Measurements from ENCODE around the gene GOLGB1.

GOLGB1 gene

DNA sequence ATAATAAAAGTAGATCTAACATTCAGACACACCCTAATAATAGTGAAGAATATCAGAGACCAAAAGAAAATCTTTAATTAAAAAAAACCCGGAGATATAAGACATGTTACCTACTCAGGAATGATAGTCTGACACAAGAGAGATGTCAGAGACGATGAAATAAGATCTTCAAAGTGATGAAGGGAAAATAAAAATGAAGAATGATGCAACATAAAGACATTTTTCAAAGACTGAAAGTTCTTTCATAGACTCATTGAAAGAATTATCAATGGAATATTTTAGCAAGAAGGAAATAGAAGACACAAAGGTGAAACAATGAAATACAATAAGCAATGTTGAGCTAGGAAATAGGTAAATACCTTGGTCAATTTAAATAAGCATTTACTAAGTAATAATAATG, 108.4 kb downstream of the GOLGB1 start:
- DNase-seq = no peak
- no peak overlapping the region for H3K9ac ChIP-seq (ENCODE audit: low read length)
- no peaks in the 10 kb centered on the region for H3K4me1 ChIP-seq (ENCODE audit: control insufficient read depth, insufficient read depth, low read depth, low read length)

DNA sequence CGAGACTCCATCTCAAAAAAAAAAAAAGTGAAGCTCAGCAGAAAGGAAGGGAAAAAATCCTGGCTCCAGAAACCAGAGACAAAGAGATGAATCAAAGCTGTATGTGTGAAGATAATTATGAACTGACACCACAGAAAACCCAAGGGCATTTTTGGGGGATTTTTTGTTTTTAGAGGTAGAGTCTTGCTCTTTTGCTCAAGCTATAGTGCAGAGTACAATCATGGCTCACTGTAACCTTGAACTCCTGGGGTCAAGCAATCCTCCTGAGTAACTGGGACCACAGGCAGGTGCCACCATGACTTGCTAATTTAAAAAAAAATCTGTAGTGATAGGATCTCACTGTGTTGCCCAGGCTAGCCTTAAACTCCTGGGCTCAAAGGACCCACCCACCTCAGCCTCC, 111.6 kb downstream of the GOLGB1 start:
- Histone ChIP-seq H3K9me3 (ENCODE audit: control insufficient read depth, low read length) (no peaks in the 10 kb centered on the region), H3K36me3 (ENCODE audit: control insufficient read depth in 1 of 2, insufficient read depth in 2 of 2, low read depth in 1 of 2, low read length in 2 of 2) (no peaks in the 10 kb centered on the region), H3K4me3 (ENCODE audit: insufficient read depth in 1 of 2, low read depth in 1 of 2, low read length in 2 of 2) (no peak overlapping the region)

More for the DNA sequence above, 108.4 kb downstream of the GOLGB1 start:
- Histone ChIP-seq H2BK12ac (ENCODE audit: low read length in 2 of 2) (no peak overlapping the region), H2AK5ac (ENCODE audit: low read length, severe bottlenecking) (no peak overlapping the region), H3K4me3 (ENCODE audit: insufficient read depth in 1 of 2, low read depth in 1 of 2, low read length in 2 of 2) (no peak overlapping the region), H3K14ac (ENCODE audit: low read length in 2 of 2) (no peak overlapping the region), H3K4ac (ENCODE audit: low read depth in 1 of 2, low read length in 2 of 2) (no peak overlapping the region), H3K4me2 (ENCODE audit: low read length, poor library complexity, severe bottlenecking) (no peak overlapping the region), H3K27ac (ENCODE audit: low read length, poor library complexity, severe bottlenecking) (no peak overlapping the region), H2BK5ac (ENCODE audit: low read depth, low read length, poor library complexity, severe bottlenecking) (no peak overlapping the region), H2AFZ (ENCODE audit: low read depth, low read length) (no peak overlapping the region), H3K36me3 (ENCODE audit: control insufficient read depth in 1 of 2, insufficient read depth in 2 of 2, low read depth in 1 of 2, low read length in 2 of 2) (no peaks in the 10 kb centered on the region), H4K8ac (ENCODE audit: low read length) (no peak overlapping the region), H2BK120ac (ENCODE audit: low read depth, low read length) (no peak overlapping the region), H2BK15ac (ENCODE audit: low read depth, poor library complexity, severe bottlenecking) (no peak overlapping the region), H3K23ac (ENCODE audit: low read length in 2 of 2) (no peak overlapping the region), H3K18ac (ENCODE audit: low read depth in 1 of 2, low read length in 2 of 2) (no peak overlapping the region), H4K91ac (ENCODE audit: low read length) (no peak overlapping the region), H3K27me3 (ENCODE audit: control insufficient read depth in 1 of 2, insufficient read depth in 1 of 2, low read length in 2 of 2) (no peaks in the 10 kb centered on the region), H3K79me1 (replicated peaks; ENCODE audit: low read length, poor library complexity, severe bottlenecking) (no peaks in the 10 kb centered on the region), H3K9me3 (ENCODE audit: control insufficient read depth, low read length) (no peaks in the 10 kb centered on the region)
- 100% methylated on average over 2 of the region's 2 CpGs for WGBS

DNA sequence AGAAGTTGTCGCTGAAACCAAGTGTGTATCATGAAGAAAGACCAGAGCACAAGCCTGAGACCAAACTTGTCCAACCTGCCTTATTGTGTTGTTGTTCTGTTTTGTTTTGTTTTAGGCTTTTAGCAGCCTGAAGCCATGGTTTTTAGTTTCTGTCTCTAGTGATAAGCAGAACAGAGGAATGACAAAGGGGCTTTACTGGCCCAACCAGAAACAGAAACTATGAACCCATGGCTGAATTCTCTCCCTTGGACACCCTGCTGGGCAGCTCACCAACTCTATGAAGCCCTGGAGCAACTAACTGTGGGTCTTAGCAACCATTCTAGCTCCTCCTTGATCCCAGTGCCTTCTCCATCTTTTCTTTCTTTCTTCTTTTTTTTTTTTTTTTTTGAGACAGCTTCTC, 119.2 kb downstream of the GOLGB1 start:
- no peak overlapping the region for H2BK15ac ChIP-seq (ENCODE audit: low read depth, poor library complexity, severe bottlenecking)
- H4K8ac ChIP-seq (ENCODE audit: low read length) = no peak overlapping the region
- H2BK5ac ChIP-seq (ENCODE audit: low read depth, low read length, poor library complexity, severe bottlenecking) = no peak overlapping the region
- no peak overlapping the region for H3K4me3 ChIP-seq (ENCODE audit: insufficient read depth in 1 of 2, low read depth in 1 of 2, low read length in 2 of 2)
- H3K4ac ChIP-seq (ENCODE audit: low read depth in 1 of 2, low read length in 2 of 2) = no peak overlapping the region
- no peak overlapping the region for H2AFZ ChIP-seq (ENCODE audit: low read depth, low read length)
- H3K79me1 ChIP-seq (replicated peaks; ENCODE audit: low read length, poor library complexity, severe bottlenecking) = no peaks in the 10 kb centered on the region
- no peak overlapping the region for H4K91ac ChIP-seq (ENCODE audit: low read length)
- 100% methylated on average over 1 of the region's 1 CpG for whole genome bisulfite sequencing
- H3K18ac ChIP-seq (ENCODE audit: low read depth in 1 of 2, low read length in 2 of 2) = no peak overlapping the region
- H2AK5ac ChIP-seq (ENCODE audit: low read length, severe bottlenecking) = no peak overlapping the region
- H3K27ac ChIP-seq (ENCODE audit: low read length, poor library complexity, severe bottlenecking) = no peak overlapping the region
- H3K4me2 ChIP-seq (ENCODE audit: low read length, poor library complexity, severe bottlenecking) = no peak overlapping the region
- no peak for DNase-seq
- H2BK12ac ChIP-seq (ENCODE audit: low read length in 2 of 2) = no peak overlapping the region
- no peak overlapping the region for H2BK120ac ChIP-seq (ENCODE audit: low read depth, low read length)
- no peaks in the 10 kb centered on the region for H3K27me3 ChIP-seq (ENCODE audit: control insufficient read depth in 1 of 2, insufficient read depth in 1 of 2, low read length in 2 of 2)
- H3K4me1 ChIP-seq (ENCODE audit: control insufficient read depth, insufficient read depth, low read depth, low read length) = no peaks in the 10 kb centered on the region
- no peak overlapping the region for H3K14ac ChIP-seq (ENCODE audit: low read length in 2 of 2)
- H3K36me3 ChIP-seq (ENCODE audit: control insufficient read depth in 1 of 2, insufficient read depth in 2 of 2, low read depth in 1 of 2, low read length in 2 of 2) = no peaks in the 10 kb centered on the region
- H3K23ac ChIP-seq (ENCODE audit: low read length in 2 of 2) = no peak overlapping the region
- H3K9me3 ChIP-seq (ENCODE audit: control insufficient read depth, low read length) = no peaks in the 10 kb centered on the region
- no peak overlapping the region for H3K9ac ChIP-seq (ENCODE audit: low read length)

More for the DNA sequence above, 111.6 kb downstream of the GOLGB1 start:
- Histone ChIP-seq H2BK120ac (ENCODE audit: low read depth, low read length) (no peak overlapping the region), H3K4me1 (ENCODE audit: control insufficient read depth, insufficient read depth, low read depth, low read length) (no peaks in the 10 kb centered on the region), H4K8ac (ENCODE audit: low read length) (no peak overlapping the region), H2BK5ac (ENCODE audit: low read depth, low read length, poor library complexity, severe bottlenecking) (no peak overlapping the region), H2AK5ac (ENCODE audit: low read length, severe bottlenecking) (no peak overlapping the region), H4K91ac (ENCODE audit: low read length) (no peak overlapping the region), H2BK15ac (ENCODE audit: low read depth, poor library complexity, severe bottlenecking) (no peak overlapping the region), H3K4me2 (ENCODE audit: low read length, poor library complexity, severe bottlenecking) (no peak overlapping the region), H2AFZ (ENCODE audit: low read depth, low read length) (no peak overlapping the region), H3K27me3 (ENCODE audit: control insufficient read depth in 1 of 2, insufficient read depth in 1 of 2, low read length in 2 of 2) (no peaks in the 10 kb centered on the region), H2BK12ac (ENCODE audit: low read length in 2 of 2) (no peak overlapping the region), H3K23ac (ENCODE audit: low read length in 2 of 2) (no peak overlapping the region), H3K9ac (ENCODE audit: low read length) (no peak overlapping the region), H3K79me1 (replicated peaks; ENCODE audit: low read length, poor library complexity, severe bottlenecking) (no peaks in the 10 kb centered on the region), H3K14ac (ENCODE audit: low read length in 2 of 2) (no peak overlapping the region), H3K27ac (ENCODE audit: low read length, poor library complexity, severe bottlenecking) (no peak overlapping the region), H3K18ac (ENCODE audit: low read depth in 1 of 2, low read length in 2 of 2) (no peak overlapping the region), H3K4ac (ENCODE audit: low read depth in 1 of 2, low read length in 2 of 2) (no peak overlapping the region)
- WGBS = 80% methylated on average over 1 of the region's 1 CpG
- no peak for DNase-seq

DNA sequence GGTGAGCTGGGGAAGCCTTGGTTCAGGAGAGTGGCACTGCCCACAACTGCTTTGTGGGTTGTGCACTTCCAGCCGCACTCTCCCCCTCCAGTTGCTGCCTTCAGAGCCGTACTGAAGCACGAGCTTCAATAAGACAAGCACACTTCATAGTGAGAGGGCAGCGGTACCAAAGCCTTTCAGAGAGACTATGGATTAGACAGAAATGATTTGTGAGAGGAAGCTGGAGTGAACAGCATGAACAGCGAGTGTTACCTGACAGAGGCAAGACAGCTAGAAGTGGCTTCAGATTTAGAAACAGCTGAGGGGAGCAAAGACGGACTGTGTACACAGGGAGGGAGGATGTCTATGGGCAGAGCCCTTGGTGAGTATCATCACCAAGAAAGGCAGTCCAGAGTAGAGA, 119.9 kb downstream of the GOLGB1 start:
- H3K4me2 ChIP-seq (ENCODE audit: low read length, poor library complexity, severe bottlenecking) = no peak overlapping the region
- H3K27ac ChIP-seq (ENCODE audit: low read length, poor library complexity, severe bottlenecking) = no peak overlapping the region
- H2AK5ac ChIP-seq (ENCODE audit: low read length, severe bottlenecking) = no peak overlapping the region
- no peak overlapping the region for H4K91ac ChIP-seq (ENCODE audit: low read length)
- H3K4ac ChIP-seq (ENCODE audit: low read depth in 1 of 2, low read length in 2 of 2) = no peak overlapping the region
- 85% methylated on average over 6 of the region's 6 CpGs for WGBS
- no peak overlapping the region for H2BK12ac ChIP-seq (ENCODE audit: low read length in 2 of 2)
- H3K9me3 ChIP-seq (ENCODE audit: control insufficient read depth, low read length) = no peaks in the 10 kb centered on the region
- H3K27me3 ChIP-seq (ENCODE audit: control insufficient read depth in 1 of 2, insufficient read depth in 1 of 2, low read length in 2 of 2) = no peaks in the 10 kb centered on the region
- no peak overlapping the region for H2BK15ac ChIP-seq (ENCODE audit: low read depth, poor library complexity, severe bottlenecking)
- no peak overlapping the region for H2BK5ac ChIP-seq (ENCODE audit: low read depth, low read length, poor library complexity, severe bottlenecking)
- H3K14ac ChIP-seq (ENCODE audit: low read length in 2 of 2) = no peak overlapping the region
- H3K4me3 ChIP-seq (ENCODE audit: insufficient read depth in 1 of 2, low read depth in 1 of 2, low read length in 2 of 2) = no peak overlapping the region
- no peak for DNase-seq
- H4K8ac ChIP-seq (ENCODE audit: low read length) = no peak overlapping the region
- H3K23ac ChIP-seq (ENCODE audit: low read length in 2 of 2) = no peak overlapping the region
- no peaks in the 10 kb centered on the region for H3K36me3 ChIP-seq (ENCODE audit: control insufficient read depth in 1 of 2, insufficient read depth in 2 of 2, low read depth in 1 of 2, low read length in 2 of 2)
- no peak overlapping the region for H2AFZ ChIP-seq (ENCODE audit: low read depth, low read length)
- H2BK120ac ChIP-seq (ENCODE audit: low read depth, low read length) = no peak overlapping the region
- H3K9ac ChIP-seq (ENCODE audit: low read length) = no peak overlapping the region
- no peak overlapping the region for H3K18ac ChIP-seq (ENCODE audit: low read depth in 1 of 2, low read length in 2 of 2)
- H3K4me1 ChIP-seq (ENCODE audit: control insufficient read depth, insufficient read depth, low read depth, low read length) = no peaks in the 10 kb centered on the region
- H3K79me1 ChIP-seq (replicated peaks; ENCODE audit: low read length, poor library complexity, severe bottlenecking) = no peaks in the 10 kb centered on the region
